Measurements from ENCODE around the gene PDE4B.
"Not testable (repeated sequence)": the region's sequence is repeated elsewhere in the genome, so short reads cannot be mapped to it uniquely, and the experiment has no call there.

Gene PDE4B

DNA sequence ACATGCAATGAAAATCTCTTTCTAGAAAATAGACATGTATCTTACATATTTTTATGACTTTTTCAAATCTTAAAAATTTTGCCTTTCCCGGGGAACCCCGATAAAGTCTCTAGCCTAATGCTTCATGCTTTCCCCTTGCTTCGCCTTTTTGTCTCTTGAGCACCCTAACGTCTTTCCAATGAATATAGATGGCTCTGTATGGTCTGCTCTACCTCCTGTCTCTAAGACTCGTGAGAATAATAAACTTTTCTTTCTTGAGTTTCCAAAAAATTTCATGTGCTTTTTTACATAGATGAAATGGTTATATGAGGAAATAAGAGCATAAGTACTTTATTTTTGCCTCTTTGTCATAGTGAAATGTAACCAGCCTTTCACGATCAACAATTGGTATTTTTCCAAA lies 202.6 kb downstream of the PDE4B start:
- peak; percentile 15 for DNase-seq (ENCODE audit: low read depth)
- TF ChIP-seq, protein P1, sequence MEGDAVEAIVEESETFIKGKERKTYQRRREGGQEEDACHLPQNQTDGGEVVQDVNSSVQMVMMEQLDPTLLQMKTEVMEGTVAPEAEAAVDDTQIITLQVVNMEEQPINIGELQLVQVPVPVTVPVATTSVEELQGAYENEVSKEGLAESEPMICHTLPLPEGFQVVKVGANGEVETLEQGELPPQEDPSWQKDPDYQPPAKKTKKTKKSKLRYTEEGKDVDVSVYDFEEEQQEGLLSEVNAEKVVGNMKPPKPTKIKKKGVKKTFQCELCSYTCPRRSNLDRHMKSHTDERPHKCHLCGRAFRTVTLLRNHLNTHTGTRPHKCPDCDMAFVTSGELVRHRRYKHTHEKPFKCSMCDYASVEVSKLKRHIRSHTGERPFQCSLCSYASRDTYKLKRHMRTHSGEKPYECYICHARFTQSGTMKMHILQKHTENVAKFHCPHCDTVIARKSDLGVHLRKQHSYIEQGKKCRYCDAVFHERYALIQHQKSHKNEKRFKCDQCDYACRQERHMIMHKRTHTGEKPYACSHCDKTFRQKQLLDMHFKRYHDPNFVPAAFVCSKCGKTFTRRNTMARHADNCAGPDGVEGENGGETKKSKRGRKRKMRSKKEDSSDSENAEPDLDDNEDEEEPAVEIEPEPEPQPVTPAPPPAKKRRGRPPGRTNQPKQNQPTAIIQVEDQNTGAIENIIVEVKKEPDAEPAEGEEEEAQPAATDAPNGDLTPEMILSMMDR (conservative IDR thresholded peaks at IDR 0.05; ENCODE audit: low read length): no peak
- H3K4me3 ChIP-seq (ENCODE audit: low read length): no peak overlapping the region

- TF ChIP-seq, protein P1 (conservative IDR thresholded peaks at IDR 0.05; ENCODE audit: low read length): no peak
- no peak overlapping the region for H3K4me3 ChIP-seq (ENCODE audit: low read length)
- no peak for DNase-seq (ENCODE audit: low read depth)
Measured at GRCh38 chr1:65995928-65996327, 203.2 kb downstream of the PDE4B start.

- no peak for DNase-seq (ENCODE audit: low read depth)
- TF ChIP-seq, protein P1 (conservative IDR thresholded peaks at IDR 0.05; ENCODE audit: low read length): no peak
- H3K4me3 ChIP-seq (ENCODE audit: low read length): no peak overlapping the region
Measured at GRCh38 chr1:65997693-65998092, 205.0 kb downstream of the PDE4B start.

DNA sequence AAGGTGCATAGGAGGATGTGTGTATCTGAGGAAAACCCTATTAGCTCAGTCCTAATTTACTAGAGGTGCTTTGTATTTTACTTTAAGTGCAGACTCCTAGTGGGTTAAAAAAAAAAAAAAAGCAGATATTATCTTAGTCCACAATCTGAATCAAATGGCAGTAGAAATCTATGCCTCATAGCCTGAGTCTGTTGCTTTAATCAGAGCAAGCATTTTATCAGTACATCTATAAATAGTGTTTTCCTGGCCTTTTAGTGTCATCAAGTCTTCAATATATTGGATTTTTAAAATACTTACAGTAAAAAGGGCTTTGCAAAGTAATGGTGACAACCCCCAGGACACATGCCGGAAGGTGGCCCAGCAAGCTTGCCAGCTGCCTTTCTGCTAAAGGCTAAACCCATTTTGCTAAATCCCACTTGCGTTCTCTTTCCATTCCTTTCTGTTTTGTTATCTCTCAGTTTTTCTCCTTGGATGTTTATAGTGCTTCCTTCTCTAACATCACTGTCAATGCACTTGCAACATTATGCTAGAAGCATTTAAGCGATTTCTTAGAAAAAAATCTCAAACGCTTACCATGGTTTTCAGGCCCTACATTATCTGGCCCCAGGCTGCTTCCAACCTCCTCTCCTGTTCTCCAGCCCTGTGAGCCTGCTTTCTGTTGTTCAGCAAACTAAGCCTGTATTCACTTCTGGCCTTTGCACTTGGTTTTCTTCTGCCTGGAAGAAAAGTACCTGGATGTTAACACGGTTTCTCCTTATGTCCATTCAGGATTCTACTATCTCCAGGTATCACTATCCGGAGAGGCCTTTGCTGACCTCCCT lies 206.3 kb downstream of the PDE4B start:
- H3K4me3 ChIP-seq (ENCODE audit: low read length): no peak overlapping the region
- no peak for DNase-seq (ENCODE audit: low read depth)
- TF ChIP-seq, protein P1 (conservative IDR thresholded peaks at IDR 0.05; ENCODE audit: low read length): no peak

- peak; percentile 4 for DNase-seq (ENCODE audit: low read depth)
- no peak overlapping the region for H3K4me3 ChIP-seq (ENCODE audit: low read length)
- TF ChIP-seq, protein P1 (conservative IDR thresholded peaks at IDR 0.05; ENCODE audit: low read length): no peak
Measured at GRCh38 chr1:66000033-66000637, 207.4 kb downstream of the PDE4B start.

- TF ChIP-seq, protein P1 (conservative IDR thresholded peaks at IDR 0.05; ENCODE audit: low read length): no peak
- H3K4me3 ChIP-seq (ENCODE audit: low read length): no peak overlapping the region
- DNase-seq (ENCODE audit: low read depth): no peak
Measured at GRCh38 chr1:66003690-66004089, 211.0 kb downstream of the PDE4B start.

DNA sequence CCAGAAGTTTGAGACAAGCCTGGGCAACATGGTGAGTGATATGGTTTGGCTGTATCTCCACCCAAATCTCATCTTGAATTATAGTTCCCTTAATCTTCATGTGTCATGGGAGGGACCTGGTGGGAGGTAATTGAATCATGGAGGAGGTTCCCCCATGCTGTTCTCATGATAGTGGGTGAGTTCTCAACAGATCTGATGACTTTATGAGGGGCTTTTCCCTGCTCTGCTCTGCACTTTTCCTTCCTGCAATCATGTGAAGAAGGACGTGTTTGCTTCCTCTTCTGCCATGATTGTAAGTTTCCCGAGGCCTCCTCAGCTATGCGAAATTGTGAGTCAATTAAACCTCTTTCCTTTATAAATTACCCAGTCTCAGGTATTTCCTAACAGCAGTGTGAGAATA lies 213.8 kb downstream of the PDE4B start:
- H3K4me3 ChIP-seq (ENCODE audit: low read length); DNase-seq (ENCODE audit: low read depth): not testable (repeated sequence)
